ENCODE measurements around the gene LRRC75B. TPM values are rescaled to one million over a fixed set of nuclear protein-coding genes. Genes with fewer than 3 reads are reported as not detected.

LRRC75B gene
- total and polyA plus RNA-seq, 2 donors (not counting 3 experiments of a cell fraction or from before 2014, with no cell fraction given) = 8.9 to 15.0 TPM

- CTCF ChIA-PET = no interaction called here
- H3K4me2 ChIP-seq (ENCODE audit: insufficient read depth, low read length) = no peak overlapping the region
These were observed 4.0 kb downstream of the LRRC75B start for GRCh38 chr22:24588757-24589481.

More at GRCh38 chr22:24588757-24589481, 4.0 kb downstream of the LRRC75B start:
- no peaks in the 10 kb centered on the region for H4K20me1 ChIP-seq (replicated peaks; ENCODE audit: control insufficient read depth, extremely low read depth, insufficient read depth, low read length)
- no peak overlapping the region for H3K4me3 ChIP-seq (replicated peaks in 1 of 3; ENCODE audit: insufficient read depth in 1 of 3, low read depth in 1 of 3, low read length in 3 of 3)
- peaks cover 7% of the 10 kb centered on the region for H3K4me1 ChIP-seq (ENCODE audit: control insufficient read depth, extremely low read depth, insufficient read depth, low read length)
- POLR2A ChIA-PET = no interaction called here
- no peak overlapping the region for H3K9ac ChIP-seq (replicated peaks; ENCODE audit: extremely low read depth, insufficient read depth, low read length)
- H3K36me3 ChIP-seq (ENCODE audit: control insufficient read depth in 2 of 2, extremely low read depth in 1 of 2, insufficient read depth in 2 of 2, low read length in 2 of 2) = peaks cover 0 to 3% of the 10 kb centered on the region in 2 experiments
- no peaks in the 10 kb centered on the region for H3K9me1 ChIP-seq (replicated peaks; ENCODE audit: control insufficient read depth, extremely low read depth, insufficient read depth, low read length)
- H2AFZ ChIP-seq (ENCODE audit: low read depth, low read length) = no peak overlapping the region
- no peak for FAIRE-seq
- no peak for DNase-seq (ENCODE audit: low read depth, low spot score)
- no peaks in the 10 kb centered on the region for H3K27me3 ChIP-seq (ENCODE audit: control insufficient read depth in 2 of 2, insufficient read depth in 2 of 2, low read length in 2 of 2)
- H3K27ac ChIP-seq (ENCODE audit: insufficient read depth, low read depth, low read length) = no peak overlapping the region
- intact Hi-C loops (cut with micrococcal nuclease) = no loop called here
- BruUV-seq (replicated peaks) = no TSS peak
- TF ChIP-seq EZH2 (IDR thresholded peaks at IDR 0.05; ENCODE audit: borderline replicate concordance, low read depth, low read length, severe bottlenecking) (no peak), POLR2AphosphoS5 (IDR thresholded peaks at IDR 0.05; ENCODE audit: insufficient read depth, low read depth, low read length) (no peak), MYC (IDR thresholded peaks at IDR 0.05; ENCODE audit: low read depth, low read length) (no peak), JUN (IDR thresholded peaks at IDR 0.05; ENCODE audit: borderline replicate concordance, insufficient read depth, insufficient read length, low read depth) (no peak), POLR2A (IDR thresholded peaks at IDR 0.05; ENCODE audit: low read depth, low read length) (no peak), CTCF (IDR thresholded peaks at IDR 0.05; ENCODE audit: extremely low read depth in 1 of 2, insufficient read depth in 1 of 2, low read depth in 1 of 2, low read length in 2 of 2) (no peak), FOS (IDR thresholded peaks at IDR 0.05; ENCODE audit: borderline replicate concordance, insufficient read depth, low read length) (no peak), GATA2 (IDR thresholded peaks at IDR 0.05; ENCODE audit: insufficient read depth, insufficient read length, low read depth, low read length) (no peak)
- TF ChIP-seq, protein P1, sequence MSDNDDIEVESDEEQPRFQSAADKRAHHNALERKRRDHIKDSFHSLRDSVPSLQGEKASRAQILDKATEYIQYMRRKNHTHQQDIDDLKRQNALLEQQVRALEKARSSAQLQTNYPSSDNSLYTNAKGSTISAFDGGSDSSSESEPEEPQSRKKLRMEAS (IDR thresholded peaks at IDR 0.05; ENCODE audit: insufficient read depth, insufficient read length) = no peak
- no peaks in the 10 kb centered on the region for H3K79me2 ChIP-seq (ENCODE audit: control insufficient read depth, insufficient read depth, low read length)
- no peaks in the 10 kb centered on the region for H3K9me3 ChIP-seq (replicated peaks; ENCODE audit: control insufficient read depth, insufficient read depth, low read length)
- dilution Hi-C loops (cut with MboI; ENCODE audit: extremely low pct_ligation_motif_present, low sequenced_read_pairs) = no loop called here
